ENCODE data around the gene ZNF232.
"Not testable (repeated sequence)": the region's sequence is repeated elsewhere in the genome, so short reads cannot be mapped to it uniquely, and the experiment has no call there.

- TF ChIP-seq CTCF, POLR2A (IDR thresholded peaks at IDR 0.05): not testable (repeated sequence)
Observed at GRCh38 chr17:5128387-5128786, 16.7 kb upstream of the ZNF232 start.
